ENCODE measurements around the gene UBE2M. TPM values are rescaled to one million over a fixed set of nuclear protein-coding genes. Genes with fewer than 3 reads are reported as not detected.

The UBE2M gene
- total and polyA plus RNA-seq, 2 experiments from 2014 or later = 54.4 to 111 TPM

- Histone ChIP-seq H3K79me2 (peaks cover 60% of the 10 kb centered on the region), H3K9me2 (replicated peaks; ENCODE audit: insufficient read depth) (no peaks in the 10 kb centered on the region), H3K4me2 (no peak overlapping the region), H3K36me3 (replicated peaks; ENCODE audit: insufficient read depth, low read depth) (peaks cover 4% of the 10 kb centered on the region), H4K20me1 (ENCODE audit: insufficient read depth, poor library complexity, severe bottlenecking) (peaks cover 35% of the 10 kb centered on the region), H3K9me3 (ENCODE audit: low read depth) (no peaks in the 10 kb centered on the region), H3K27ac (no peak overlapping the region), H2AFZ (no peak overlapping the region), H3K4me1 (ENCODE audit: insufficient read depth) (peaks cover 28% of the 10 kb centered on the region), H3K4me3 (no peak overlapping the region), H3K27me3 (no peaks in the 10 kb centered on the region)
- no peak for DNase-seq (ENCODE audit: low spot score)
- TF ChIP-seq EZH2 (IDR thresholded peaks at IDR 0.05; ENCODE audit: borderline replicate concordance) = no peak
- no peak for TF ChIP-seq CTCF (IDR thresholded peaks at IDR 0.05; ENCODE audit: poor library complexity)
- no peak for TF ChIP-seq EZH2phosphoT487 (IDR thresholded peaks at IDR 0.05; ENCODE audit: low read depth, severe bottlenecking, unreplicated experiment)
- 94% methylated on average over 13 of the region's 13 CpGs for WGBS (ENCODE audit: low lambda C conversion rate, missing lambda C conversion rate)
Observed at GRCh38 chr19:58550362-58551122, 7.9 kb downstream of the UBE2M start.

- H3K4me2 ChIP-seq = no peak overlapping the region
- no peak for DNase-seq (ENCODE audit: low spot score)
- no peak overlapping the region for H3K27ac ChIP-seq
- H3K4me1 ChIP-seq (ENCODE audit: insufficient read depth) = peaks cover 29% of the 10 kb centered on the region
- H3K9me2 ChIP-seq (replicated peaks; ENCODE audit: insufficient read depth) = no peaks in the 10 kb centered on the region
- no peaks in the 10 kb centered on the region for H3K9me3 ChIP-seq (ENCODE audit: low read depth)
- peaks cover 42% of the 10 kb centered on the region for H4K20me1 ChIP-seq (ENCODE audit: insufficient read depth, poor library complexity, severe bottlenecking)
- no peak overlapping the region for H3K4me3 ChIP-seq
- WGBS (ENCODE audit: low lambda C conversion rate, missing lambda C conversion rate) = 94% methylated on average over 11 of the region's 11 CpGs
- no peak overlapping the region for H2AFZ ChIP-seq
- H3K36me3 ChIP-seq (replicated peaks; ENCODE audit: insufficient read depth, low read depth) = peaks cover 4% of the 10 kb centered on the region
- H3K79me2 ChIP-seq = peaks cover 65% of the 10 kb centered on the region
- TF ChIP-seq CTCF (IDR thresholded peaks at IDR 0.05; ENCODE audit: poor library complexity) (no peak), EZH2 (IDR thresholded peaks at IDR 0.05; ENCODE audit: borderline replicate concordance) (no peak), EZH2phosphoT487 (IDR thresholded peaks at IDR 0.05; ENCODE audit: low read depth, severe bottlenecking, unreplicated experiment) (no peak)
- H3K27me3 ChIP-seq = no peaks in the 10 kb centered on the region
Observed at GRCh38 chr19:58549664-58550361, 8.6 kb downstream of the UBE2M start.

- Histone ChIP-seq H3K9me3 (ENCODE audit: low read depth) (no peaks in the 10 kb centered on the region), H3K36me3 (replicated peaks; ENCODE audit: insufficient read depth, low read depth) (peaks cover 4% of the 10 kb centered on the region), H3K9me2 (replicated peaks; ENCODE audit: insufficient read depth) (no peaks in the 10 kb centered on the region), H3K4me3 (no peak overlapping the region), H4K20me1 (ENCODE audit: insufficient read depth, poor library complexity, severe bottlenecking) (peaks cover 44% of the 10 kb centered on the region), H3K4me2 (no peak overlapping the region), H2AFZ (no peak overlapping the region), H3K27me3 (no peaks in the 10 kb centered on the region), H3K79me2 (peaks cover 62% of the 10 kb centered on the region), H3K4me1 (ENCODE audit: insufficient read depth) (peaks cover 26% of the 10 kb centered on the region), H3K27ac (no peak overlapping the region)
- WGBS (ENCODE audit: low lambda C conversion rate, missing lambda C conversion rate) = 96% methylated on average over 20 of the region's 20 CpGs
- no peak for TF ChIP-seq EZH2 (IDR thresholded peaks at IDR 0.05; ENCODE audit: borderline replicate concordance)
- TF ChIP-seq CTCF (IDR thresholded peaks at IDR 0.05; ENCODE audit: poor library complexity) = no peak
- no peak for TF ChIP-seq EZH2phosphoT487 (IDR thresholded peaks at IDR 0.05; ENCODE audit: low read depth, severe bottlenecking, unreplicated experiment)
- no peak for DNase-seq (ENCODE audit: low spot score)
Observed at GRCh38 chr19:58548859-58549663, 9.3 kb downstream of the UBE2M start.

All from hepatocyte (in vitro differentiated cells).